Parathyroid adenoma (tissue), 2 donors: Measurements from ENCODE around the gene GPC5.

Experiments
- H2AFZ ChIP-seq: fragments of 300-600 bp; sonication (generic); one replicate; pipeline ENCODE4 v1.7.0; 2017; ENCODE audit warnings: antibody characterized with exemption, mild to moderate bottlenecking
- H3K27ac ChIP-seq: fragments of 300-600 bp; sonication (generic); one replicate; pipeline ENCODE4 v1.7.0; 2017
- H3K27me3 ChIP-seq: fragments of 300-600 bp; sonication (generic); one replicate; pipeline ENCODE4 v1.7.0; 2017; ENCODE audit warnings: low read length; ENCODE audit not compliant: control insufficient read depth, insufficient read depth
- H3K36me3 ChIP-seq: fragments of 300-600 bp; sonication (generic); one replicate; pipeline ENCODE4 v1.7.0; 2017; ENCODE audit warnings: low read length; ENCODE audit not compliant: control insufficient read depth, insufficient read depth
- H3K4me1 ChIP-seq: fragments of 300-600 bp; sonication (generic); one replicate; pipeline ENCODE4 v1.7.0; 2017; ENCODE audit warnings: control low read depth
- H3K4me2 ChIP-seq: fragments of 300-600 bp; sonication (generic); one replicate; pipeline ENCODE4 v1.7.0; 2017; ENCODE audit warnings: low read length
- H3K4me3 ChIP-seq: fragments of 300-600 bp; sonication (generic); one replicate; pipeline ENCODE4 v1.7.0; 2017; ENCODE audit warnings: low read depth, low read length
- H3K79me2 ChIP-seq: fragments of 300-600 bp; sonication (generic); one replicate; pipeline ENCODE4 v1.7.0; 2017; ENCODE audit warnings: control low read depth
- H3K9ac ChIP-seq: fragments of 300-600 bp; sonication (generic); one replicate; pipeline ENCODE4 v1.7.0; 2017; ENCODE audit warnings: mild to moderate bottlenecking
- H3K9me3 ChIP-seq: fragments of 300-600 bp; sonication (generic); one replicate; pipeline ENCODE4 v1.7.0; 2017; ENCODE audit warnings: low read length; ENCODE audit not compliant: control insufficient read depth
- CTCF ChIP-seq: fragments of 300-600 bp; sonication (generic); IDR thresholded peaks from one replicate; pipeline ENCODE4 v1.7.0; 2017; ENCODE audit warnings: antibody characterized with exemption, mild to moderate bottlenecking
- donor health status: primary hyperparathyroidism.

The GPC5 gene

GRCh38 chr13:92197669-92198068 is 799.2 kb downstream of the GPC5 start:
- no peak overlapping the region for H3K27ac ChIP-seq

GRCh38 chr13:92218615-92219014 is 820.2 kb downstream of the GPC5 start:
- no peak for TF ChIP-seq CTCF

More at GRCh38 chr13:92197669-92198068, 799.2 kb downstream of the GPC5 start:
- no peaks in the 10 kb centered on the region for H3K4me1 ChIP-seq
- H3K4me3 ChIP-seq = no peak overlapping the region
- H3K79me2 ChIP-seq = no peaks in the 10 kb centered on the region
- H3K4me2 ChIP-seq = no peak overlapping the region
- no peak for TF ChIP-seq CTCF
- H2AFZ ChIP-seq = no peak overlapping the region
- H3K9me3 ChIP-seq = no peaks in the 10 kb centered on the region
- H3K9ac ChIP-seq = no peak overlapping the region
- H3K27me3 ChIP-seq = no peaks in the 10 kb centered on the region
- H3K36me3 ChIP-seq = no peaks in the 10 kb centered on the region

GRCh38 chr13:92221916-92222315 is 823.5 kb downstream of the GPC5 start:
- TF ChIP-seq CTCF = no peak
- Histone ChIP-seq H3K4me3 (no peak overlapping the region), H3K4me2 (no peak overlapping the region), H3K9me3 (no peaks in the 10 kb centered on the region), H3K36me3 (no peaks in the 10 kb centered on the region), H3K27ac (no peak overlapping the region), H3K27me3 (no peaks in the 10 kb centered on the region), H3K79me2 (no peaks in the 10 kb centered on the region), H3K4me1 (no peaks in the 10 kb centered on the region), H2AFZ (no peak overlapping the region), H3K9ac (no peak overlapping the region)

More at GRCh38 chr13:92218615-92219014, 820.2 kb downstream of the GPC5 start:
- no peaks in the 10 kb centered on the region for H3K36me3 ChIP-seq
- H3K9ac ChIP-seq = no peak overlapping the region
- no peaks in the 10 kb centered on the region for H3K4me1 ChIP-seq
- H3K4me2 ChIP-seq = no peak overlapping the region
- no peak overlapping the region for H3K27ac ChIP-seq
- no peak overlapping the region for H2AFZ ChIP-seq
- H3K79me2 ChIP-seq = no peaks in the 10 kb centered on the region
- H3K27me3 ChIP-seq = no peaks in the 10 kb centered on the region
- H3K4me3 ChIP-seq = no peak overlapping the region
- H3K9me3 ChIP-seq = no peaks in the 10 kb centered on the region

- Histone ChIP-seq H3K4me3 (no peak overlapping the region), H3K79me2 (no peaks in the 10 kb centered on the region), H3K9me3 (no peaks in the 10 kb centered on the region), H3K4me1 (no peaks in the 10 kb centered on the region), H2AFZ (no peak overlapping the region), H3K27me3 (no peaks in the 10 kb centered on the region), H3K36me3 (no peaks in the 10 kb centered on the region), H3K9ac (no peak overlapping the region), H3K27ac (no peak overlapping the region), H3K4me2 (no peak overlapping the region)
- TF ChIP-seq CTCF = no peak
Observed at GRCh38 chr13:92224052-92224821, 825.8 kb downstream of the GPC5 start.

- no peak overlapping the region for H3K9ac ChIP-seq
- H3K4me1 ChIP-seq = no peaks in the 10 kb centered on the region
- H3K4me3 ChIP-seq = no peak overlapping the region
- H3K79me2 ChIP-seq = no peaks in the 10 kb centered on the region
- H3K27me3 ChIP-seq = no peaks in the 10 kb centered on the region
- H3K4me2 ChIP-seq = no peak overlapping the region
- no peak for TF ChIP-seq CTCF
- H3K9me3 ChIP-seq = no peaks in the 10 kb centered on the region
- no peak overlapping the region for H2AFZ ChIP-seq
- H3K27ac ChIP-seq = no peak overlapping the region
- no peaks in the 10 kb centered on the region for H3K36me3 ChIP-seq
Observed at GRCh38 chr13:92224825-92225224, 826.4 kb downstream of the GPC5 start.
